NOMO-1 treated with dmso at 0.1 percent for 144 hours (cell line): ENCODE data around the gene PSAP.
"Not testable (repeated sequence)": the region's sequence is repeated elsewhere in the genome, so short reads cannot be mapped to it uniquely, and the experiment has no call there.

Experiments used
- DNase-seq: peaks from one replicate; lab custom pipeline; 2025; ENCODE audit not compliant: unreplicated experiment; lab: John Stamatoyannopoulos, UW

Gene PSAP

GRCh38 chr10:71874680-71875354 is 23.8 kb upstream of the PSAP start:
- DNase-seq = not testable (repeated sequence)

DNA sequence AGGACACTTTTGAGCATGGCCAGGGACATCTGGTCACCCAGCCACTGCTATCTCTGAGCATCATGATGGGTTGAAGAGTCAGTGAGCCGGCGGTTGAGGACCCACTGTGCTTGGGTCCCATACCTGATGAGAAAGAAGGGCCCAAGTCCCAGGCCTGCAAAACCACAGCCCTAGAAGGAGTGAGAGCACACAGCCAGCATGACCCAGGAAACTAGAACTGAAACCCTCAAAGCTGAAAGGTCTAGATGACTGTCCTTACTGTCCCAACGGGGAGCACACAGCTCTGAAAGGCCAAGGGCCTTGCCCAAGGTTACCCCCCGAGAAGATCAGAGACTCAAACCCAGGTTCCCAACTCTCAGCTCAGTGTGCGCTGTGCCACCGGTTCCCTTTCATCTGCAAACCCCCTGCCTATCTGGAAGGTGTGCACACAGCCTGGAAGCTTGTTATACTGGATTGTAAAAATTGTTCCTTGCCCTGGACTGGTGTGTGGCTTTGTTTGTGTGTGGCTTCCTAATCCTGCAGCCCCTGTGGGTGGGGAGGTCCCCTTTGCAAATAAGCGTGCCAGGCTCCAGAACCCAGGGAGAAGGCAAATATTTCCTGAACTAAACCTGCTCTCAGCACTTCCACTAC is 22.6 kb upstream of the PSAP start:
- DNase-seq = no peak

DNA sequence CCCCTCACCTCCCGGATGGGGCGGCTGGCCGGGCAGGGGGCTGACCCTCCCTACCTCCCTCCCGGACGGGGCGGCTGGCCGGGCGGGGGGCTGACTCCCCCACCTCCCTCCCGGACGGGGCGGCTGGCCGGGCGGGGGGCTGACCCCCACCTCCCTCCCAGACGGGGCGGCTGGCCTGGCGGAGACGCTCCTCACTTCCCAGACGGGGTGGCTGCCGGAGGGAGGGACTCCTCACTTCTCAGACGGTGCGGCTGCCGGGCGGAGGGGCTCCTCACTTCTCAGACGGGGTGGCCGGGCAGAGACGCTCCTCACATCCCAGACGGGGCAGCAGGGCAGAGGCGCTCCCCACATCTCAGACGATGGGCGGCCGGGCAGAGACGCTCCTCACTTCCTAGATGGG is 18.6 kb upstream of the PSAP start:
- DNase-seq = not testable (repeated sequence)

- no peak for DNase-seq
Measured at GRCh38 chr10:71868192-71868697, 17.2 kb upstream of the PSAP start.

- DNase-seq = no peak
Measured at GRCh38 chr10:71865561-71866041, 14.6 kb upstream of the PSAP start.

GRCh38 chr10:71864911-71865361 is 13.9 kb upstream of the PSAP start:
- no peak for DNase-seq

DNA sequence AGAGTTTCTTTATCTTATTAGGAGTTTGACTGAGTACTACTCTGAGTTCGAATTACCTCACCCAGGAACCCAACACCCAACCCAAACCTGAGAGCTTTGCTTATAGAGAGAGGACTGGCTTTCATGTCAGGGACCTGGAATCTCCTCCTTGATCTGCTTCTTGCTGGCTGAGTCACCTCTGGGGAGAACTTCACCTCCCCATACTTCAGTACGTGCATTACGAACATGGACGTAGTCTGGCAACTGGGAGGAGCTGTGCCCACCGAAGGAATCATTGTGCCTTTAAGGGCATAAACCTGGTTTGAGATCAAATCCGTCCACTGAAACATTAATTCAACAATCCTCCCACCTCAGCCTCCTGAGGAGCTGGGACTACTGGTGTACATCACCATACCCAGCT is 12.2 kb upstream of the PSAP start:
- DNase-seq = no peak

GRCh38 chr10:71860243-71861029 is 9.4 kb upstream of the PSAP start:
- DNase-seq = peak; percentile 86

DNA sequence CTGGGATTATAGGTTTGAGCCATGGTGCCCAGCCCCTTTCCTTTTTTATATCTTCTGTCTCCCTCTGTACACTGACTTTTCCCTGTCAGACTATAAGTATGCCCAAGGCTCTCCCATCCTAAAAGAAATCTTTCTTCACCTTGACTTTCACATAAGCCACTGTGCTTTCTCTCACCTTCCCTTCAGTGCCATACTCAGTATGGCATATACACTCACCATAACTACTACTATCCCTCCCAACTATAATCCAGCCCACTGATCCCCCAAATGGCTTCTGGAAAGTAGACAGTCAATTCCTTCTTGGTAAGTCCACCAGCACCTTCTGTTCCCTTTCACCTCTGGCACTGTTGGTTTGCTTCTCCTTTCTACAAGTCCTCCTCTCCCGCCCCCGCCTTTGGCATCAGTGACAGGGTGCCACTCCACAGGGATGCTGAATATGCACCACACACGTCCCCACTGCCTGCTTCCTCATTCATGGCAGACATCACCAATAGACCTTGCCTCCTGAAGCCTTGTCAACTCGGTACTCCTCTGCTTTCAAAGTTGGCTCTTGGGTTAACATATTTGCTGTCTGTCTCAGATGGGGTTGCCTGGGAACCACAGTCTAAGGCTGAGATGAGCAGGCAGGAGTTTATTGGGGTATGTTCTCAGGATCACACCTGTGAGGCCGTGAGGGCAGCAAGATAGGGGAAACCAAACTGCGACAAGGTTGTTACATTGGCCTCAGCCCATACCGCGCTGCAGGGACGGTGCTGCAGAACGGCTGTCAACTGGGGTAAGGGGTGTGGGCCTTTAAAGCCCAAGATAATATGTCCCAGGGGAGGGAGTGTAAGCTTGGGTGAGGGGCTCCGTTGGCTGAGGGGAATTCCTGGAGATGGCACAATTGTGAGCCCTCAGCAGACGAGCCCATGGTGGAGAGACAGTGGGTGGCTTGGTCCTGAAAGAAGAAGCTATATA is 7.2 kb upstream of the PSAP start:
- DNase-seq = no peak

DNA sequence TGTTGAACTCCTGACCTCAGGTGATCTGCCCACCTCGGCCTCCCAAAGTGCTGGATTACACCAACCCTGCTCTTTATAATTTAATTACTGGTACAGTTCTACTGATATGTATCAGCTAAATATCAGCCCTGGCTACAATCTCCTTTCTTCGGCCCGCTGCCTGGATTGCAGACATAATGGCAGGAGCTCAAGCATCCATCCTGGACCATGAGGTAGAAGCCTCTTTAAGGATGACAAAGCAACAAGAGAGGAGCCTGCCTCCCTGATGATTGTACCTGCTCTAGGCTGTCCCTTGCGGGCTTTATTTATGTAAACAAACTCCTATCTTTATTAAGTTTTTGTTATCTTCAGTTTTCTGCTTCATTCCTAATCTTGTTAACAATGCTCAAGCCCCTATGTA is 5.6 kb upstream of the PSAP start:
- DNase-seq = no peak

- DNase-seq = no peak
Measured at GRCh38 chr10:71854031-71854430, 3.0 kb upstream of the PSAP start.

GRCh38 chr10:71852355-71852937 is 1.4 kb upstream of the PSAP start:
- peak; percentile 70 for DNase-seq

DNA sequence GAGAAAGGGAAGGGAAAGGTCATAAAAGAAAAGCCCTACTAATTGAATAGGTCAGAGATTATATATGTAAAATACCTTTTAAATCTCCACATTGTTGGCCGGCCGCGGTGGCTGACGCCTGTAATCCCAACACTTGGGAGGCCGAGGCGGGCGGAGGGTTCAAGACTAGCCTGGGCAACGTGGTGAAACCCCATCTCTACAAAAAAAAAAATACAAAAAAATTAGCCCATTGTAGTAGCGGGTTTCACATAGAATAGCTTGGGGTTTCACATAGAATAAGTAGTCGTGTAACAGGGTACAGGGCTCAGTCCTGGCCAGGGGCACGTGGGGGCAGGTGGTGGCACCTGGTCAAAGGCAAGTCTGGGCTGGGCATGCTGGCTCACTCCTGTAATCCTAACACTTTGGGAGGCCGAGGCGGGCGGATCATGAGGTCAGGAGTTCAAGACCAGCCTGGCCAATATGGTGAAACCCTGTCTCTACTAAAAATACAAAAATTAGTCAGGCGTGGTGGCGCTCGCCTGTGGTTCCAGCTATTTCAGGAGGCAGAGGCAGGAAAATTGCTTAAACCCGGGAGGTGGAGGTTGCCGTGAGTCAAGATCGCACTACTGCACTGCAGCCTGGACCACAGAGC is 529 bp upstream of the PSAP start:
- DNase-seq = not testable (repeated sequence)

DNA sequence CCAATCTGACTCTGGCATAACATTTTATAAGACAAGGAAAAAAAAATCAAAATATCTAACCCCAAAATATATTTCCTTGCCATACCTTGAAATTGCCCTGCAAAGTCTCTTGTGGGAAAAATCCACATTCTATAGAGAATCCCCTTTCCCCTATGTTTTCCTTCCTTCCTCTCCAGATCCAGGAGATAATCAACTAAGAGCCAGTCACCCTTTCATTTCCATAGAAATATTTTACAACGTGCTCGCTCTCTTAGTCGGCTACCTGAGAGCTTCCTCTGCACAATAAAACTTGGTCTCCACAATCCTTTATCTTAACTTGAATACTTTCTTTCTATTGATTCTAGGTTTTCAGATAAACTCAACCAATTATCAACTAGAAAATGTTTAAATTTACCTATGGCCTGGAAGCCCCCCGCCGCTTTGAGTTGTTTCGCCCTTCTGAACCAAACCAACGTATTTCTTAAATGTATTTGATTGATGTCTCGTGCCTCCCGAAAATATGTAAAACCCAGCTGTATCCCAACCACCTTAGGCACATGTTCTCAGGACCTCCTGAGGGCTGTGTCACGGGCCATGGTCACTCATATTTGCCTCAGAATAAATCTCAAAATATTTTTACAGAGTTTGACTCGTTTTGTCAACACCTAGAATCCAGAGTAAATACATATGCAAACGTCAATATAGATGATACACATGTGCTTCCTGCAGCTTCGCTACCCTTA is 869 bp downstream of the PSAP start:
- DNase-seq = no peak

- no peak for DNase-seq
Measured at GRCh38 chr10:71849461-71849908, 1.6 kb downstream of the PSAP start.

GRCh38 chr10:71848325-71849275 is 2.5 kb downstream of the PSAP start:
- no peak for DNase-seq

DNA sequence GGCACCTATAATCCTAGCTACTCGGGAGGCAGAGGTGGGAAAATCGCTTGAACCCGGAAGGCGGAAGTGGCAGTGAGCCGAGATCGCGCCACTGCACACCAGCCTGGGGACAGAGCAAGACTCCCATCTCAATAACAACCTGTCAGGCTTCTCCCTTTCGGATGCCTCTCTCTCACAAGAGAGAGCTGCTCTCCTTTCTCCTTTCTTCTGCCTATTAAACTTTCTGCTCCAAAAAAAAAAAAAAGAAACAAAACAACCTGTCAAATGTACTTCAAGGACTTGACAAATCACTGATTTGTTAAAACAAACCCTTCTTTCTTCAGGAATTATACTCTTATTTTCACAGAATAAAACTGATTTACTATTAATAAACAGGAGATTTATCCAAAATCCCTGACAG is 3.6 kb downstream of the PSAP start:
- no peak for DNase-seq

DNA sequence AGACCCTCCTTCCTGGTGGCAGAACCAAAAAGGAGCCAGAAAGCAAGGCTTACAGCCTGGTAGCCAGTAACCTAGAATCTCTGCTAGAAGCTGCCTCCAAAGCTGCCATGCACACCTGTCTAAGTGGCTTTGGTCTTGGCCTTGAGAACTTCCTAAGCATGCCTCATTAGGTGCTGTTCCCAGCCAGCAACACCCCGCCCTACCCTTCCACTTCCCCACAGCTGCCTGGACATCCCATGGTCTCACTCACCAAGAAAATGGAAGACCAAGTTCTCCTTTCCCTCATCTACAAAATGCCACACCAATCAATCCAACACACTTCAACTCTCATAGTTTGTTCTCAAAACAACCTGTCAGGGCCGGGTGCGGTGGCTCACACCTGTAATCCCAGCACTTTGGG is 4.2 kb downstream of the PSAP start:
- DNase-seq = no peak
